GM23248 (cell line): Measurements from ENCODE around the gene BTLA.

Source experiments
- EZH2 ChIP-seq: fragments of 200-600 bp; sonication (generic); IDR thresholded peaks from 2 replicates; pipeline ENCODE4 v1.6.1; 2018; ENCODE audit warnings: antibody characterized with exemption, mild to moderate bottlenecking; ENCODE audit not compliant: insufficient read depth, poor library complexity, severe bottlenecking
- EZH2phosphoT487 ChIP-seq: fragments of 200-600 bp; sonication (generic); IDR thresholded peaks from 2 replicates; pipeline ENCODE4 v1.6.1; 2018; ENCODE audit warnings: antibody characterized with exemption, moderate library complexity, mild to moderate bottlenecking, low read depth; ENCODE audit not compliant: insufficient read depth

DNA sequence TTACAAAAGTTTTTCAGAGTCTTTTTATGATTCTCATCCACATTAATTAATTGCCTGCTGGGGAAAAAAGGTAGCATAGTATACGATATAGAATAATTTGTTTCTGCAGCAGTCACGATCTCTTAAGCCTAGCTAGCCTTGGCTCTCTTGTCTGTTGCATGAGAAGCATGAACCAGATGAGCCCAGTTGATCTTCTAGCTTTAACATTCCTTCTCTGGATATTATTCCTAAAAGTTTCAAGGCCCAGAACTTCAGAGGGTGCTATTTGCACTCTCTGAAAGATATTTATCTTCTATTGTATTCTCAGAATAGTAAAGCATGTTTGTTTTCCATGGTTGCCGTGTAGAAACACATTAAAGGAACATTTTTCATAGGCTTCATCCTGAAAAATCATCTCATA is 69.3 kb downstream of the BTLA start:
- no peak for TF ChIP-seq EZH2
- no peak for TF ChIP-seq EZH2phosphoT487
